OCI-LY1 (cell line): ENCODE results near the gene PPP1R10.

Experiments used
- H2AFZ ChIP-seq: fragments of 200-600 bp; sonication (generic), shearing (Covaris generic); 2 replicates; pipeline ENCODE4 v1.6.0; 2014; ENCODE audit warnings: antibody characterized with exemption, mild to moderate bottlenecking, low read length
- H3F3A ChIP-seq: fragments of 200-600 bp; sonication (generic), shearing (Covaris generic); 2 replicates; pipeline ENCODE4 v1.6.0; 2014; ENCODE audit warnings: mild to moderate bottlenecking, antibody characterized with exemption, low read length, moderate library complexity; ENCODE audit not compliant: insufficient read depth
- H3K27ac ChIP-seq: fragments of 200-600 bp; sonication (generic); 2 replicates; pipeline ENCODE4 v1.5.1; 2014; ENCODE audit warnings: low read length, mixed run types, mild to moderate bottlenecking, low read depth; ENCODE audit not compliant: poor library complexity, severe bottlenecking
- H3K27me3 ChIP-seq: fragments of 200-600 bp; sonication (generic); 2 replicates; pipeline ENCODE4 v1.6.0; 2014; ENCODE audit warnings: antibody characterized with exemption, mild to moderate bottlenecking, low read length, moderate library complexity; ENCODE audit not compliant: insufficient read depth
- H3K36me3 ChIP-seq: fragments of 200-600 bp; sonication (generic); 2 replicates; pipeline ENCODE4 v1.6.1; 2014; ENCODE audit warnings: mild to moderate bottlenecking, antibody characterized with exemption, low read length, moderate library complexity, mixed read lengths; ENCODE audit not compliant: insufficient read depth
- H3K4me1 ChIP-seq: fragments of 200-600 bp; sonication (generic); 2 replicates; pipeline ENCODE4 v1.5.1; 2014; ENCODE audit warnings: mild to moderate bottlenecking, low read length, moderate library complexity; ENCODE audit not compliant: insufficient read depth, severe bottlenecking
- H3K4me2 ChIP-seq: fragments of 200-600 bp; sonication (generic), shearing (Covaris generic); 2 replicates; pipeline ENCODE4 v1.6.1; 2014; ENCODE audit warnings: low read length
- H3K4me3 ChIP-seq: fragments of 200-600 bp; sonication (generic); 2 replicates; pipeline ENCODE4 v1.5.1; 2014; ENCODE audit warnings: low read length, low read depth, mild to moderate bottlenecking, mixed read lengths; ENCODE audit not compliant: poor library complexity, severe bottlenecking
- H3K79me2 ChIP-seq: fragments of 200-600 bp; shearing (Covaris generic); 2 replicates; pipeline ENCODE4 v1.6.1; 2016; ENCODE audit warnings: mixed run types, low read length, mixed read lengths; ENCODE audit not compliant: insufficient read depth
- H3K9ac ChIP-seq: fragments of 200-600 bp; sonication (generic), shearing (Covaris generic); 2 replicates; pipeline ENCODE4 v1.6.1; 2014; ENCODE audit warnings: mild to moderate bottlenecking, low read length, mixed read lengths
- H3K9me2 ChIP-seq: fragments of 200-600 bp; sonication (generic), shearing (Covaris generic); 2 replicates; pipeline ENCODE4 v1.6.1; 2014; ENCODE audit warnings: low read depth, mild to moderate bottlenecking, low read length, mixed read lengths
- H3K9me3 ChIP-seq: fragments of 200-600 bp; shearing (Covaris generic); 2 replicates; pipeline ENCODE4 v1.6.1; 2014; ENCODE audit warnings: low read length, mixed read lengths
- H4K20me1 ChIP-seq: fragments of 200-600 bp; sonication (generic), shearing (Covaris generic); 2 replicates; pipeline ENCODE4 v1.6.0; 2016; ENCODE audit warnings: mild to moderate bottlenecking, low read length; ENCODE audit not compliant: insufficient read depth
- EZH2 ChIP-seq: fragments of 200-600 bp; sonication (generic), shearing (Covaris generic); IDR thresholded peaks from 2 replicates; pipeline ENCODE4 v1.8.0; 2017; ENCODE audit warnings: borderline replicate concordance, mixed run types, mild to moderate bottlenecking, antibody characterized with exemption, low read length, moderate library complexity, mixed read lengths
- TF ChIP-seq, protein P1 (sequence below): fragments of 200-600 bp; sonication (generic), shearing (Covaris generic); IDR thresholded peaks from 2 replicates; pipeline ENCODE4 v1.5.1; 2017; ENCODE audit warnings: mild to moderate bottlenecking, antibody characterized with exemption, low read length, moderate library complexity, mixed read lengths

PPP1R10 gene

DNA sequence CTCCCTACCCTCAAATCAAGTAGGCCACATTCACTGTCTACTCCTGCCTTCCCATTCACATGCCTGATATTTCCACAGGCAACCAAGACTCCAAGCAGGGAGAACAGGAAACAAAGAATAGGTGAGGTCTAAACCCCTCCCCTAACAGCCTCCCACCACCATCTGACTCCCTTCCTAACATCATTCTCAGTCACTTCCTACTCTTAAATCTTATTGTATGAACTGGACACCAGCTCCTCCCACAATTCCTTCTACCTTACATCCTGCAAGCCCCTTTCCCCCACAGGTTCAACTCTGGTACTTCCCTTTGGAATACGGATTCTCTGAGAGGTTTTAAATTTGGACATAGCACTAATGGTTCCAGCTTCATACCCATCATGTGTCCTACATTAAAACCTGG is 28.9 kb upstream of the PPP1R10 start:
- TF ChIP-seq, protein P1, sequence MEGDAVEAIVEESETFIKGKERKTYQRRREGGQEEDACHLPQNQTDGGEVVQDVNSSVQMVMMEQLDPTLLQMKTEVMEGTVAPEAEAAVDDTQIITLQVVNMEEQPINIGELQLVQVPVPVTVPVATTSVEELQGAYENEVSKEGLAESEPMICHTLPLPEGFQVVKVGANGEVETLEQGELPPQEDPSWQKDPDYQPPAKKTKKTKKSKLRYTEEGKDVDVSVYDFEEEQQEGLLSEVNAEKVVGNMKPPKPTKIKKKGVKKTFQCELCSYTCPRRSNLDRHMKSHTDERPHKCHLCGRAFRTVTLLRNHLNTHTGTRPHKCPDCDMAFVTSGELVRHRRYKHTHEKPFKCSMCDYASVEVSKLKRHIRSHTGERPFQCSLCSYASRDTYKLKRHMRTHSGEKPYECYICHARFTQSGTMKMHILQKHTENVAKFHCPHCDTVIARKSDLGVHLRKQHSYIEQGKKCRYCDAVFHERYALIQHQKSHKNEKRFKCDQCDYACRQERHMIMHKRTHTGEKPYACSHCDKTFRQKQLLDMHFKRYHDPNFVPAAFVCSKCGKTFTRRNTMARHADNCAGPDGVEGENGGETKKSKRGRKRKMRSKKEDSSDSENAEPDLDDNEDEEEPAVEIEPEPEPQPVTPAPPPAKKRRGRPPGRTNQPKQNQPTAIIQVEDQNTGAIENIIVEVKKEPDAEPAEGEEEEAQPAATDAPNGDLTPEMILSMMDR: no peak
- TF ChIP-seq EZH2: no peak
- Histone ChIP-seq H3K9me3 (no peaks in the 10 kb centered on the region), H4K20me1 (no peaks in the 10 kb centered on the region), H3K4me3 (peak overlapping the region; percentile 88), H3K9ac (peak overlapping the region; percentile 59), H3K4me1 (peaks cover 18% of the 10 kb centered on the region), H3K4me2 (peak overlapping the region; percentile 74), H3K27ac (peak overlapping the region; percentile 15), H3F3A (no peaks in the 10 kb centered on the region), H3K27me3 (no peaks in the 10 kb centered on the region), H3K36me3 (peaks cover 12% of the 10 kb centered on the region; the same call in 1 of the 2 replicates), H3K9me2 (no peaks in the 10 kb centered on the region), H2AFZ (no peak overlapping the region), H3K79me2 (peaks cover 7% of the 10 kb centered on the region; the same call in 1 of the 2 replicates)

DNA sequence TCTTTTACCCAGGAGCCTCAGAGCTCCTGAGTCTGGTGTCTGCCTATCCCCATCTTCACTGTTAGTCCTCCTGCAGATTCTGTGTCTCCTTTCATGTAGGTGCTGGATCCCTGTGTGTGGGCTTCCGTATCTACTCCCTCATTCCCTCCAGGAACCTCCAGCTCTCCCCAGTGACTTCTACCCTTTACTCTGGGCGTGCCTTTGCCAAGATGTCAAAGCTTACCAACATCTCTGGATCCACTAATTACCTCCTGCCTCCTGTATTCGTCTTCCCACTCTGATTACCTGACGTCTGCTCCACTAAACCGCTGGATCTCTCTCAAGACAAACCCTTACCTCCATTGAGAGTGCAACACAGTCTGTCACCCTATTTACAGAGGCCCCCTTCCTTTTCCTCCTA is 27.7 kb upstream of the PPP1R10 start:
- H3K27ac ChIP-seq: no peak overlapping the region
- H3K4me1 ChIP-seq: peaks cover 18% of the 10 kb centered on the region
- no peak overlapping the region for H3K4me2 ChIP-seq
- no peaks in the 10 kb centered on the region for H3K9me2 ChIP-seq
- H3K4me3 ChIP-seq: no peak overlapping the region
- no peaks in the 10 kb centered on the region for H3K9me3 ChIP-seq
- H4K20me1 ChIP-seq: no peaks in the 10 kb centered on the region
- TF ChIP-seq EZH2: no peak
- TF ChIP-seq, protein P1: no peak
- H2AFZ ChIP-seq: no peak overlapping the region
- H3K9ac ChIP-seq: no peak overlapping the region; the same call in 1 of the 2 replicates
- H3K36me3 ChIP-seq: peaks cover 14% of the 10 kb centered on the region; the same call in 1 of the 2 replicates
- H3K27me3 ChIP-seq: no peaks in the 10 kb centered on the region
- H3F3A ChIP-seq: no peaks in the 10 kb centered on the region
- peaks cover 7% of the 10 kb centered on the region; the same call in 1 of the 2 replicates for H3K79me2 ChIP-seq

DNA sequence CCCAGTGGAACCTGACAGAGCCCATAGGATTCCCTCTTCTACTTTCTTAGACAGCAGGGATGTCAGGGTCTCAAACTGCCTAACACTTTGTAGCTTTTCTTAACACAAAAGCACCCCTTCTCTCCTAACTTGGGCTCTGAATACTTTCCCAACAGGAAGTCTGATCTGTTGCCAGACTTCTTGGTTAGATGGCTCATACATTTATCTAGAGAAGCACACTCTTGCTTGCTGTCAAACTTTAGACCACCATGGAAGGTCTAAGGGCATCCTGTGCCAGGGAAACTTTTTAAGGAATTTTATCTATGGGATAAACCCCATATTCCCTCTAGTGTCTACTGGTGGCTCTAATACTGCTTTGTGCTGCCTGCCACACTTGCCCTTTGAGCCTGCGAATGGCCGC is 26.6 kb upstream of the PPP1R10 start:
- TF ChIP-seq EZH2: no peak
- TF ChIP-seq, protein P1: no peak
- no peaks in the 10 kb centered on the region for H4K20me1 ChIP-seq
- H3F3A ChIP-seq: no peaks in the 10 kb centered on the region
- no peaks in the 10 kb centered on the region for H3K27me3 ChIP-seq
- H3K27ac ChIP-seq: no peak overlapping the region
- H3K36me3 ChIP-seq: peaks cover 12% of the 10 kb centered on the region; the same call in 1 of the 2 replicates
- H3K9ac ChIP-seq: no peak overlapping the region
- H3K79me2 ChIP-seq: peaks cover 7% of the 10 kb centered on the region; the same call in 1 of the 2 replicates
- no peak overlapping the region for H3K4me2 ChIP-seq
- peaks cover 18% of the 10 kb centered on the region for H3K4me1 ChIP-seq
- no peaks in the 10 kb centered on the region for H3K9me2 ChIP-seq
- no peak overlapping the region for H2AFZ ChIP-seq
- H3K4me3 ChIP-seq: no peak overlapping the region
- no peaks in the 10 kb centered on the region for H3K9me3 ChIP-seq
